HG02763 (cell line): ENCODE measurements around the gene CNDP1.

ENCODE experiments used
- ATAC-seq: cut with Tn5 transposase; IDR thresholded peaks from one replicate; pipeline ENCODE4 v1.9.1; 2021; ENCODE audit warnings: mild to moderate bottlenecking, moderate library complexity; ENCODE audit not compliant: unreplicated experiment

Gene CNDP1

DNA sequence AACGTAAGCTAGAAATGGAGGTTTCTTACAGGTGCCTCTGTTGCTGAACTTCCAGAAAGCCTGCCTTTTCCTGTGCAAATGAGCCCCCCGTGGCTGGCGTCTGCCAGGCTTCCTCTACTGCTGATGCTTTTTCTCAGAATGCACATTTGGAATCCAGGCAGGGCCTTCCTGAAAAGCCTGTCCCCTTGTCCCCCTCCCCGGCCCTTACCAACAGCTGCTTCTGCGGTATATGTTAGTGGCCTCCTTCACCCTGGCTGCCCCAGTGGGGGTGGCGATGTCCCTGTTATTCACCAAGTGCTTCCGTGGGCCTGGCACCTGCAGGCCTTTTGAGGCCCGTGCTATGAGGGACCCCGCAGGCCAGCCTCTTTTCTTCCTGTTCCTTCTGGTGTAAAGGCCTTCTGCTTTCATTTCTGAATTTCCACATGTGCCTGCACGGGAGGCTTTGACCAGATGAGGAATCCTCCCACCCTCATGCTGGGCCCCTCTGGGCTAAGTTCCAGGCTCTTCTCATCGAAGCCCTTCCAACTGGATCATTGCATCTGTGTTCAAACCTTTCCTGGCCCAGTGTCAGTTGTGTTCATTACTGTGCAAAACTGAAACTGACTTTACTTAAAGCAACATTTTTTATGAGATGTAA, 27.7 kb upstream of the CNDP1 start:
- ATAC-seq: no peak

DNA sequence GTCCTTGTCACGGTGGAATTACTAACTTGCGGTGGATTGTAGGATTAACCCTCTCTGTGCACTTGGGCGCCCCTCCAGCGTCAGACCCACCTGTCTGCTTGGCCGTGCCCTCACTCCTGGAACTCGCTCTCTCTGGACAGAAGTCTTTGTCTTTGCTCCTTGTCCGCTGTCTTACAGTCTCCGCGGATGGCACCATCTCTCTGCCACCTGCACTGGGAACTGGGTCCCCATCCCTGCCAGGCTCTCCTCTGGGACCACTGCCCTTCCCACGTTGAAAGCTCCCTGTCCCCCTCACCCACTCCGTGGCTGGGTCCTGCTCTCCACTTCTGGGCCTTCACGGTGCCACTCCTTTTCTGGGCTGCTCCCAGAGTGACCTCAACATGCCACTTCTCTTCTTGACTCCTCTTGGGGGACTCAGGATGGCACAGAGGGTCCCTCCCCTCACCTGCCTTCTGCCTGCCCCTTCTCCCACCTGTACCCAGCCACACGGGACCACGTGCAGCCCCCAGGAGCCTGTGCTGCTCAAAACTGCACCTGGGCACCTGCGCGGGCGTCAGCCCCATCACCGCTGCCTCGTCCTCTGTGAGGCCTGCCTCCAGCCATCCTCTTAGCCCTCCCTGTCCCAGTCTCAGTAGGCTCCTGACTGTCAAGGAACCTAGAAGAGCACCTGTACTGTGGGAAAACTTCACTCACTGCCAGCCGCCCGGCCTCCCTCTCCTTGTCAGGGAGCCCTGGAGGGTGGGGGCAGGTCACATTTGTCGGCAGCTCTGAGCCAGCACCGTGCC, 27.0 kb upstream of the CNDP1 start:
- no peak for ATAC-seq

DNA sequence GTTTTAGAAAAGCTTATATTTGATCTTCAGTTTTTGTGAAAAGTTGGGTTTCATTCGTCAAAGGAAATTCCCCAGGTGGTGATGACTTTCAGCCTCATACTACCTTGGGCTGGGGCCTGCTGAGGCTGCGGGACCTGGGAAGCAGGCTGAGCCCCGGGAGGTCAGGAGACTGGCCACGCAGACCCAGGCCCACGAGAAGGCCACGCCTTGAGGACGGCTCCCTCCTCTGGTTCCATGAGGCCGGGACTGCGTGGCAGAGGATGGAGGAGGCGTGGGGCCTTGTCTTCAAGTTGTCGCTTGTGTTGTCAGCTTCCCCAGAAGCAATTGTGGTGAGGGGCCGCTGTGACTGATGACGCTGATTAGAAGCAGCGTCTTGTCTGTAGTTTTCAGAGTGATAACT, 26.4 kb upstream of the CNDP1 start:
- no peak for ATAC-seq

DNA sequence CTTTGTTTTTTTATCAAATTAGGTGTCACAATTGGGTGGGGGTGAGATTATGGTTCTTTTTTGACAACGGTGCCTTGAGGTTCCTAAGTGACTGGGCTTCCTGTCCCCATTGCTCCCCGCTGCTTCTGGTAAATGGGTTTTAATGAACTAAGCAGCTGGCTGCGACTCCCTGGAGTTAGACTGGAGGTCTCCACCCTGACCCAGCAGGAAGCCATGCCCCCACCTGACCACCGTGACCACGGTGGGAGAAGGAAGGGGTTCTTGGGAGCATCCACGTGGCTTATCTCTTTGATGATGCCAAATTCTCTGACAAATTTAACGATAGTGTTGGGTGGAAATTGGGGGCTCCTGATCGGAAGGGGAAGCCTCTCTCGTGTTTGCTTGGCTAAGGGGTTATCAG, 25.9 kb upstream of the CNDP1 start:
- no peak for ATAC-seq

DNA sequence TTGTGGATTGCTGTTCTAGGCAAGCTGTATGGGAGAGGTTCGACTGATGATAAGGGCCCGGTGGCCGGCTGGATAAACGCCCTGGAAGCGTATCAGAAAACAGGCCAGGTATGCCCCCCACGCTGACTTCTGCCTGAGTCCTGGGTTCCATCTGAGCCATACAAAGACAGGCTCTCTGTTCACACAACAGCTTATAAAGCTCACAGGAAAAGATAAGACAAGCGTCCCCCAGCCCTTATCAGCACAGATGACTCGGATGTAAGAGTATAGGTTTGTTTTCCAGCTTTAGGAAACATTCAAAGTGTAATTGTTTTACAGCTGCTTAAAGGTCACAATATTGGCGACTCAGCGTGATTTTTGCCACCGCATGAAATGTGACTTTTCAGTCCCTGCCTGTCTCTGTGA, 25.5 kb upstream of the CNDP1 start:
- no peak for ATAC-seq

DNA sequence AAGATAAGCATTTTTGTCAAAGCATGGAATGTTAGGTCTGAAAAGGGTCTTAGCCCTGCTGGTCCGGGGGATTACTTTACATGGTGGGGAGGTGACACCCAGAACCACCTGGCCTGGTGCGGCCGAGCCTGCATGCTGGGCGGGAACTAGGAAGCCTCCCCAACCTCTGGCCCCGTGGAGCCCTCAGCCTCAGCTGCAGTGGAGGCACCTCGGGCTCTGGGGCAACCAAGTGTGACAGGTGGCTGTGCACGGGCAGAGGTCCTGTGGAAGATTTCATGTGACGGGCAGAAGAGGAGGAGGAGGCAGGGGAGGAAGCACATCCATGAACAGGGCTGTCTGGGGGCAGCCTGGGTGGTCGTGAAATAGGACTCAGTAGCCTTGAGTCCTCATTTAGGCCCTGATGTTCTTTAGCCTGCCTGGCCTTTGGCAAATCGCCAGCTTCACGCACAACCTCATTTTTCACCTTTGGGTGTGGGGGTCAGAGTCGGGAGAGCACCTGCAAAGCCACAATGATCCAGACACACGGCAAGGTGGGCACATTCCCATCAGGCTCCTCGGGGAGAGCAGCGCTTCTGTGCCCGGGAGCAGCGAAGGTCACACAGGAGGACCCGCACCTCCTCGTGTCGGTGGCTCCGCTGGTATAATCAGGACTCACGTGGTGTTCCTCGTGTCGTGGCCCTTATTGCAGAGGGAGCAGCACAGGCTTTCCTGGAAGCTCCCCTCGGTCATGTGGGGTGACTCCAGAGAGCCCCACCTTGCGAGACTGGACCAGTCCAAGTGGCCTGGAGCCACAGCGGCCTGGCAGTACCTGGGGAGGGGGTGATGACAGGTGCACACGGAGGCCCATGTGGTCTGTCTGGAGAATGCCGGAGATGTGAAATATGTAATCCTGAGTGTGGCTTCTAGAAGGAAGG, 24.2 kb upstream of the CNDP1 start:
- ATAC-seq: no peak

DNA sequence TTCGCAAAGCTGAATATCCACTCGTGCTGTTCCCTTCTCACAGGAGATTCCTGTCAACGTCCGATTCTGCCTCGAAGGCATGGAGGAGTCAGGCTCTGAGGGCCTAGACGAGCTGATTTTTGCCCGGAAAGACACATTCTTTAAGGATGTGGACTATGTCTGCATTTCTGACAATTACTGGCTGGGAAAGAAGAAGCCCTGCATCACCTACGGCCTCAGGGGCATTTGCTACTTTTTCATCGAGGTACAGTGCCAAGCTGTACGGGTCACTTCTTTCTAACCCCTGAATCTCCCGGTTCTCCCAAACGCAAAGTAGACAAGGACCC, 23.6 kb upstream of the CNDP1 start:
- ATAC-seq: no peak

DNA sequence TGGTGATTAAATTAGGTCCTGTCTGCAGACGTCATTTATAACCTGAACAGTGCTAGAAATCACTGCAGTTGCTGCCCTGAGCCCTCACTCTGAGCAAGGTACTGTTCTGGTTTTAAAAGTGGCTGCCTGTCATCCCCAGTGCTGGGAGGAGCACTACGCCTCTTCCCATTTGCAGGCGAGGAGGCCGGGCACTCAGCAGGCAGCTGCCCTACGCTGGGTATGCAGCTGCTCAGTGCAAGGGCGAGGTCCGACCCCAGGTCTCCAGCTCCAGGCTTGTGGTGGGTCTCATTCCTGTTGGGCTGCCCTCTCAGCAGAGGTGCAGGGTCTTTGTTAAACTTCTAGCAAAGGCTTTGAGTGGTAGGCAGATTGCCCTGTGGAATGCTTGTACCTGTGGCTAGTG, 22.5 kb upstream of the CNDP1 start:
- no peak for ATAC-seq

DNA sequence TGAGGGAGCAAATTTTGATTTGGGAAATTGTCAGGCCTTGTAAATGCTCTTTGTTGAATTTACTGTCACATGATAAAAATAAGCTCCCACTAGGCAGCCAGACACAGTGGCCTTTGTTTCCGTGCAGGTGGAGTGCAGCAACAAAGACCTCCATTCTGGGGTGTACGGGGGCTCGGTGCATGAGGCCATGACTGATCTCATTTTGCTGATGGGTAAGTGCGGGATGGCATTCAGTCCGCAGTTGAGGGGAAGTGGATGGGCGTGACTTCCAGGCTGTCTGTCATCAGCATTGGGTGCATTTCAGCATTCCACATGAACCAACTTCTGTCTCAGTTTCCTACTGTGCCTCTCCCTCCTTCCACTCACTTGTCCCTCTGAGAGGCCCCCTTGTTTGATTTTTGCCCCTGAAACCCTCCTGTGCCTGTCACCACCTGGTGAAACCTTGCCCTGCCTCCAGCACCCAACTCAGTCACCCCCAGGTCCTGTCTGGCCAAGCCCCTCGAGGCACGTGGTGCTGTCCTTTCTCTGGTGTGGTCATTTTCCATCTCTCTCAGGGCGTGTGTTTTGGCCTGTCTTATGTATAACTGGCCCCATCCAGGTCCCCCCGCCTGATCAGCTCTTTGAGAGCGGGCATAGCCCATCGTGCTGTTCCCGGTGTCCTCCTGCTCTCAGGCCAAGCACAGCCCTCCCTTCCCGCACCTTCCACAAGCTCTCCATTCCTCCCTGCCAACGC, 21.8 kb upstream of the CNDP1 start:
- ATAC-seq: no peak

DNA sequence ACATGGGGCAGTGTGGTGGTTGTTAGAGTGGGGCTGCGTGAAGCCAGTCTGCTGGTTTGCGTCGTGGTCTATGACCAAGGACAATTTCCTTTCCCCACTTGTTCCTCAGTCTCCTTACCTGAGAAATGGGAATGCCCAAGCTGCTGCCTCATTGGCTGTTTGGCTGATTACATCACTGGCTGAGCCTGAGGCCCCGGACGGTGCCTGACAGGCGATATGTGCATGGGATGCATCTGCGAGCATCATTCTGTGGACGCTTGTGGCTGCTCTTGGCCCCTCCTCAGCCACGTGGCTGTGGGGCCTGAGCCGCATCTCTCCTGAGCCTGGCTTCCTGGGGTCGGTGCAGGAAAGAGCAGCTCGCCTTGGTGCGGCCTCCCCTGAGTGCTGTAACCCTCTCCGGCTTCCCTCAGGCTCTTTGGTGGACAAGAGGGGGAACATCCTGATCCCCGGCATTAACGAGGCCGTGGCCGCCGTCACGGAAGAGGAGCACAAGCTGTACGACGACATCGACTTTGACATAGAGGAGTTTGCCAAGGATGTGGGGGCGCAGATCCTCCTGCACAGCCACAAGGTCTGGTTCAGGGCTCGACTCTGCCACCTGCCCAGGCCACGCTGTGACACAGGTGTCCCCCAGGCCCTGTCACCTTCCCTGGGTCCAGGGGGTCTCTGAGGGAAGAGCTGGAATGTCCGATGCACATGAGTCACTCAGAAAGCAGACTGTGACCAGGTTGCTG, 21.0 kb upstream of the CNDP1 start:
- ATAC-seq: no peak

DNA sequence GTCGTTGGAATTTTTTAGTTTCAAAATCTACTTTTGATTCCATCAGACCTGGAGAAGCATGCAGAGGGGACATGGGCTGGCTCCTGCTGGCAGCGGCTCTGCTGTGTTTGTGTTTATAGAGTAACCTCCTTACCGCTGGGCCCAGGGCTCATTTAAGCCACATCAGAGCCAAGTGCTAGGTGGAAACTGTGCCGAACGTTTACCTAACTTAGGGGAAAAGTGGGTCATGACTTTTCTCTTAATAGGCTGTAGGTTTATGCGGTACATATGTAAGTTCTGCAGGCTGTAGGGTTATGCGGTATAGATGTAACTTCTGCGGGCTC, 20.5 kb upstream of the CNDP1 start:
- ATAC-seq: no peak

DNA sequence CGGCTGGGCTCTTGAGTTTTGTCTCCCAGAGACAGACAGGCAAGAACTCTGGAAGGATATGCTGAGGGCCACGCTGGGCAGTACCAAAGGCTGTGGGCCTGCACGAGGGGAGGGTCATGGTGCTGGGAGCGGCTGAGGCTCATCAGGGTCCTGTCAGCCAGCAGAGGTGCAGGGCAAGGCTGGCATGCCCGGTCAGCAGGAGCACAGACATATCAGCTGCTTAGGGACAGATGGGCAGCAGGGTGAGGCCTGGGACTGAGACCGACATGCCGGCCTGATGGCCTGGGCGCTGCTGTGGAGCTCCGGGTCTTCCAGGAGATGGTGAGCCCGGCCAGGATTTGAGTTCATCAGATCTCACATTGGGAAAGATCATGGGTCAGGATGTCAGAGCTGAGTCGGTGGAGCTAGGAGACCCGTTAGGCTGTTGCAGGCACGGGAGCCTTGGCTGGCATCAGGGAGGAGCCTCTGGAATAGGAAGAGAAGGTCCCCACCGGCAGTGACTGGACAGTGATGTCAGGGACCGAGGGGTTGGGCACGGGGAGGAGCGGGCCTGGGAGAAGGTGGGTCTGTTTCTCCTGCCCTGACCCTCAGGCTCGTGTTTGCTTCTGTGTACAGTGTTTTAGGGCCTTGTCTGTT, 19.3 kb upstream of the CNDP1 start:
- ATAC-seq: no peak

DNA sequence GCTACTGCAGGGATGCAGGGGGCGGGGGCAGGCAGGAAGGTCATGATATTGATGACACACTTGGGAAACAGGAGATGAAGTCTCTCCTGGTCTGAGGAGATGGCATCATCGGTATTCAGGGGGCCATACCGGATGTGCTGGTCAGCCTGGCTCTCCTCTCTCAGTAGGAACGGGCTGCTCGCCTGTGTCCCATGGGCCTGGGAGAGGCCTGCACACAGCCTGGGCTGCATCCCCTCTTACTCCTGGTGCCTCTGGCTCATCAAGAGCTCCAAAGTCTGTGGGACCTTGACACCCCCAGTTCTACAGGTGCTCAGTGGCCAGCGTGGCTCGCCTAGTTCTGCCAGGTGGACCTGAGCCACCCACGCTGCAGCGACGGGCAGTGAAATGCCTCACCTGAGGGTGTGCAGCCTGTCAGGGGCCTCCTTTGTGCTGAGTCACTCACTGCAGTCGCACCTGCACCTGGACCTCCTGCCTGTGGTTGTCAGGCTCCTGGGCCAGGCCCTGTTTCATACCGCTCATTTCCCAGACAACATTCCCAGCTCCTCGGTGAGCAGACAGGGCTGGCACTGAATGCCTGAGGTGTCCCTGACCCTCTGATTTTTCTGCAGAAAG, 18.6 kb upstream of the CNDP1 start:
- ATAC-seq: no peak

DNA sequence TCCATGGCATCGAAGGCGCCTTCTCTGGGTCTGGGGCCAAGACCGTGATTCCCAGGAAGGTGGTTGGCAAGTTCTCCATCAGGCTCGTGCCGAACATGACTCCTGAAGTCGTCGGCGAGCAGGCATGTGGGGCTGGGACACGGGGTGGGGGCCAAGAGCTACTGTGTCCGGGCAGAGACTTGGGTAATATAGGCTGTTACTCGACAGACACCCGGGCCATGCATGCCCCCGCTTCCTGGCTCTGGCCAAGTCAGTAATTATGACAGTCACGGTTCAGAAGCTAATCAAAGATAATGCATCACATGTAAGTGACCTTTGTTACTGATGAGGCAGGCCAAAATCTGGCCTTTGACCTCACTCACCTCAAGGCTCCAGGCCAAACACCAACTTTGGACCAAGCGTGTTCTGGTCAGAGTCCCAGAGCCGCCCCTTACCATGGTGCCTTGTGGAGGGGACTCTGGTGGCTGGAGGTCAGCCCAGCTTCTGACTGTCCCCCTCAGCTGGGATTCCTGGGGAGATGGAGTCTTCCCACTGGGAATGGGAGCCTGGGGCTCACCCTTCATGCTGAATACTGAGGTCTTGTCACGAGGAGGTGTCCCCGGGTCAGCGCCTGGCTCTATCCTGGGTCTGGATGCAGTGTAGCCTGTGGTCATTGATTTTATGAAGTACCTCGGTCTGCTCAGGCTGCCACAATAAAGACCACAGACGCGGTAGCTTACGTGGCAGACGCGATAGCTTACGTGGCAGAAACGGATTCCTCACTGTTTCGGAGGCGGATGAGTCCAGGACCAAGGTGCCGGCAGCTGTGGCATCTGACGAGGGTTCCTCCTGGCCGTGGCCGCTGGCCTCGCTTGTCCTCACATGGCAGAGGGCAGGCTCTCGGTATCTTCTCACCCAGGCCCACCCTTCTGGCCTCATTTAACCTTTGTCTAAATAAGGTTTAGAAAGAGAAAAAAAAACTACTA, 17.7 kb upstream of the CNDP1 start:
- ATAC-seq: no peak

DNA sequence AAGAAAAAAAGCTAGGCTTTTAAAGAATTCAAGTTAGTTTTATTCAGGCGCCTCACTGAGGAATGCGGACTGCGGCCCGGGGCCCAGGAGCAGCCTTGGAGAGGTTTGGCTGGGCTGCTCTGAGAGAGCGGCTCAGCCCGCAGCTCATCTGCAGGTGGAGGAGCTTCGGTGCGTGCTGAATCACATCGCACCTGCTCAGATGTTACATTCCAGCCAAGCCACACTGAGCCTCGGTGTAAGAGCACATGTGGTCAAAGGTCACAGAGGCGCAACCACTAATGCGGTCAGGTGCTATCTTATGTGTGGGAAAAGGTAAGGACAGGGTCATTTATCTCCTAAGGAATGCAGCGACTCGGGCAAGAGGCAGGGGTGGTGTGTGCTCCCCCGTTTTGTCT, 17.1 kb upstream of the CNDP1 start:
- ATAC-seq: no peak

DNA sequence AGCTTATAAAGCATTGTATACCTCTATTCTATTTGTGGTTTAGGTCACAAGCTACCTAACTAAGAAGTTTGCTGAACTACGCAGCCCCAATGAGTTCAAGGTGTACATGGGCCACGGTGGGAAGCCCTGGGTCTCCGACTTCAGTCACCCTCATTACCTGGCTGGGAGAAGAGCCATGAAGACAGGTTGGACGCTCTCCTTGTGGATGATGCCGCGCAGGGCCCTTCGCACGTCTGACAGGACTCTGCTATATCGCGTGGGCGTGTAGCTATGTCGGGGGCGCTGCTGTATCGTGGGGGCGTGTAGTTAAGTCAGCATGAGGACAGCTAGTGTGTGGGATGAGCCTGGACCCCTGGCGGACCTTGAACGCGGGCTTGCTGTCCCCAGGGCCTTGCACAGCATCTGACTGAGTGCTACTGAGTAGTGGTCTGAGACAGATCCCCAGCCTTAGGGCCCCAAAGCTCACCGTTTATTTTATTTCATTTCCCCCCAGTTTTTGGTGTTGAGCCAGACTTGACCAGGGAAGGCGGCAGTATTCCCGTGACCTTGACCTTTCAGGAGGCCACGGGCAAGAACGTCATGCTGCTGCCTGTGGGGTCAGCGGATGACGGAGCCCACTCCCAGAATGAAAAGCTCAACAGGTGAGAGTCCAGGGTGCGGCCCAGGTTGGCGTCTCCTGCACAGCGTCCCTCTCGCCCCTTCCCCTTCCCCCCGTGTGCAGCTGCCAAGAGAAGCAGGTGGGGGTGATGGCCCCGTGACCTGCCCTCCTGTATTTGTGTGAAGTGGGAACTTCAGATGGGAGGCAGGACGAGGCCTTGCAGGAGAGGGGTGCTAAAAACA, 15.6 kb upstream of the CNDP1 start:
- no peak for ATAC-seq

DNA sequence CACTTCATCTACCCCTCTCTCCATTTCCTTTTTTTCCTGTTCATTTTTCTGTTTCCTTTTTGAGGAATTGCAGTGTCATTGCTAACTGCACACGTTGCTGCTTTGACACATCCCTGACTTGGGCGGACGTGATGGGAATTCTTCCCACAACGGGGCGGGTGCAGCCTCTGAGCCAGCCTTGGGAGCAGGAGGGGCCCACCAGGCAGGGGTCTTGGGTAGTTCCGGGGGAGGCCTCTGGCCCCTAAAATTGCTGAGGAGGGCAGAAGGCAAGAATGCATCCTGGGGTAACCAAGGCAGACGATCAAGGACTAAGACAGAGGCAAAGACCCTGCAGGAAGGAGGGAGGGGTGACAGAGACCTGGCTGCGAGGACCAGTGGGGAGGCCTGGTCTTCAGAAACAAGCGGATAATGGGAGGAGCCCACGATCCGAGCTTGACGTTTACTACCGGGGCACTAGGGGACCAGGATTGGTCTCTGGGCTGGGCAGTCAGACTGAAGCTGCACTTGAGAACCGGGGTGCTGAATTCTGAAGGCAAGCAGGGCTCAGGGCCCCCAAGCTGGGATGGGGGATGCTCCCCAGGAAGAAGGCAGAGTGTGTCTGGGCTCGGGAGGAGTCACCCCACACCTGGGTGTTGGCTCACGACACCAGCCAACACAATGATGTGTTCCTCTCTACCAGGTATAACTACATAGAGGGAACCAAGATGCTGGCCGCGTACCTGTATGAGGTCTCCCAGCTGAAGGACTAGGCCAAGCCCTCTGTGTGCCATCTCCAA, 14.8 kb upstream of the CNDP1 start:
- no peak for ATAC-seq
